Measurements from ENCODE around the gene SLC35F1.

SLC35F1 gene

DNA sequence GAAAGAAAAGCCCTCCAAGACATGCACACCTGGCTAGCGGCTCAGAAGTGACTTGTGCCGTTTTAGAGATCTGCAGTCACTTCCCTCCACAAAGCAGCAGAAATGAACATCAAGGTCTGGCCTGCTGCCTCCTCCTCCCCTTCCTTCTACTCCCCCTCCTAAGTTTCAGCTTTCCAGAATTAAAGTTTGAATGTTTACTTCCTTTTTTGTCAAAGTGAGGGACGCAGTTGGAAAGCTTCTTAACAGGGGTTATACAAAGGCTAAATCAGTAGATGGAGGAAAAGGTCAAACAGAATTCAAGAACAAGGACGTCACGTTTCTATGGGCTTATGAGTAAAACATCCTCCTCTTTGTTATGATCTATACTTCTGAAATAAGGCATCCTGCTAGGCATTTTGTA is 227.7 kb downstream of the SLC35F1 start:
- ChIA-PET CTCF (no interaction called here), POLR2A (no interaction called here)
- TF ChIP-seq ELF4 (IDR thresholded peaks at IDR 0.05) (no peak), ARNT (IDR thresholded peaks at IDR 0.05) (no peak), LEF1 (IDR thresholded peaks at IDR 0.05; ENCODE audit: borderline replicate concordance) (no peak), NFRKB (IDR thresholded peaks at IDR 0.05) (no peak), BHLHE40 (IDR thresholded peaks at IDR 0.05; ENCODE audit: borderline replicate concordance) (no peak), SP1 (IDR thresholded peaks at IDR 0.05) (no peak), L3MBTL2 (conservative IDR thresholded peaks at IDR 0.05) (no peak), FOXK2 (IDR thresholded peaks at IDR 0.05) (no peak), TARDBP (IDR thresholded peaks at IDR 0.05) (no peak)
- TF ChIP-seq, protein P1, sequence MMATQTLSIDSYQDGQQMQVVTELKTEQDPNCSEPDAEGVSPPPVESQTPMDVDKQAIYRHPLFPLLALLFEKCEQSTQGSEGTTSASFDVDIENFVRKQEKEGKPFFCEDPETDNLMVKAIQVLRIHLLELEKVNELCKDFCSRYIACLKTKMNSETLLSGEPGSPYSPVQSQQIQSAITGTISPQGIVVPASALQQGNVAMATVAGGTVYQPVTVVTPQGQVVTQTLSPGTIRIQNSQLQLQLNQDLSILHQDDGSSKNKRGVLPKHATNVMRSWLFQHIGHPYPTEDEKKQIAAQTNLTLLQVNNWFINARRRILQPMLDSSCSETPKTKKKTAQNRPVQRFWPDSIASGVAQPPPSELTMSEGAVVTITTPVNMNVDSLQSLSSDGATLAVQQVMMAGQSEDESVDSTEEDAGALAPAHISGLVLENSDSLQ (IDR thresholded peaks at IDR 0.05), result no peak
- DNase-seq (ENCODE audit: extremely low spot score), result no peak

DNA sequence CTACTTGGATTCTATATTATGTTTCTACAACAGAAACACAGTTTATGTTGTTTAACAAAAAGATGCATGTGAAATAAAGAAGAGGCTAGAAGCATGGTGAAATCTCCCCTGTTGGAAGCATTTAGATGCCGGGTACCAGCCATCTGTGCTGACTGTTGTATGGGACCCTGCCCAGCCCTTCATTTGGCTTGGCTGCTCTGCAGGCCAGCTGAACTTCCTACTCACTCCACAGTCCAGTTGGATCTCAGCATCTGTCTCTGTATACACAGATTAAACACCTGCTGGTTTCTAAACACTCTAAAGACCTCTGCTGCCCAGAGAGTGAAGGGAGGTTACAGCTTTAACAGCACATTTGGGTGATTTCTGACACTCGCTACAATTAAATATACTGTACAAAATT is 228.3 kb downstream of the SLC35F1 start:
- no peak for TF ChIP-seq L3MBTL2 (conservative IDR thresholded peaks at IDR 0.05)
- TF ChIP-seq FOXA1 (IDR thresholded peaks at IDR 0.05), result no peak
- TF ChIP-seq, protein P1 (IDR thresholded peaks at IDR 0.05), result no peak
- TF ChIP-seq ZNF384 (IDR thresholded peaks at IDR 0.05), result no peak
- no peak for TF ChIP-seq ARNT (IDR thresholded peaks at IDR 0.05)
- TF ChIP-seq BHLHE40 (IDR thresholded peaks at IDR 0.05; ENCODE audit: borderline replicate concordance), result no peak
- TF ChIP-seq FOXK2 (IDR thresholded peaks at IDR 0.05), result no peak
- TF ChIP-seq SUZ12 (IDR thresholded peaks at IDR 0.05), result no peak
- TF ChIP-seq HDGF (IDR thresholded peaks at IDR 0.05; ENCODE audit: borderline replicate concordance), result no peak
- TF ChIP-seq FOXM1 (IDR thresholded peaks at IDR 0.05; ENCODE audit: borderline replicate concordance), result no peak
- no peak for TF ChIP-seq LEF1 (IDR thresholded peaks at IDR 0.05; ENCODE audit: borderline replicate concordance)
- TF ChIP-seq ELF4 (IDR thresholded peaks at IDR 0.05), result no peak
- CTCF ChIA-PET, result no interaction called here
- POLR2A ChIA-PET, result no interaction called here
- no peak for DNase-seq (ENCODE audit: extremely low spot score)

DNA sequence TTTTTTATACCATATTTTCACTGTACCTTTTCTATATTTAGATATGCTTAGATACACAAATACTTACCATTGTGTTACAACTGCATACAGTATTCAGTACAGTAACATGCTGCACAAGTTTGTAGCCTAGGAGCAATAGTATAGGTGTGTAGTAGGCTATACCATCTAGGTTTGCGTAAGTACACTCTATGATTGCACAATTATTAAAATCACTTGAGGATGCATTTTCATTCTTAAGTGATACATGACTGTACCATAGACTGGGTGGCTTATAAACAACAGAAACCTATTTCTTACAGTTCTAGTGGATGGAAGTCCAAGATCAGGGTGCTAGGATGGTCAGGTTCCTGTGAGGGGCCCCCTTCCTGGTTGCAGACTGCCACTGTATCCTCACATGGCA is 234.1 kb downstream of the SLC35F1 start:
- TF ChIP-seq BHLHE40 (IDR thresholded peaks at IDR 0.05; ENCODE audit: borderline replicate concordance) (no peak), CTBP1 (IDR thresholded peaks at IDR 0.05; ENCODE audit: borderline replicate concordance) (no peak), TARDBP (IDR thresholded peaks at IDR 0.05) (no peak), L3MBTL2 (conservative IDR thresholded peaks at IDR 0.05) (no peak), LEF1 (IDR thresholded peaks at IDR 0.05; ENCODE audit: borderline replicate concordance) (no peak), NFRKB (IDR thresholded peaks at IDR 0.05) (no peak), ARNT (IDR thresholded peaks at IDR 0.05) (no peak), FOXM1 (IDR thresholded peaks at IDR 0.05; ENCODE audit: borderline replicate concordance) (no peak), SP1 (IDR thresholded peaks at IDR 0.05) (no peak), FOXA1 (IDR thresholded peaks at IDR 0.05) (no peak), ELF4 (IDR thresholded peaks at IDR 0.05) (no peak), ZNF384 (IDR thresholded peaks at IDR 0.05) (no peak), SUZ12 (IDR thresholded peaks at IDR 0.05) (no peak), FOXK2 (IDR thresholded peaks at IDR 0.05) (no peak)
- TF ChIP-seq, protein P1 (IDR thresholded peaks at IDR 0.05), result no peak
- ChIA-PET POLR2A (no interaction called here), CTCF (no interaction called here)
- DNase-seq (ENCODE audit: extremely low spot score), result no peak

DNA sequence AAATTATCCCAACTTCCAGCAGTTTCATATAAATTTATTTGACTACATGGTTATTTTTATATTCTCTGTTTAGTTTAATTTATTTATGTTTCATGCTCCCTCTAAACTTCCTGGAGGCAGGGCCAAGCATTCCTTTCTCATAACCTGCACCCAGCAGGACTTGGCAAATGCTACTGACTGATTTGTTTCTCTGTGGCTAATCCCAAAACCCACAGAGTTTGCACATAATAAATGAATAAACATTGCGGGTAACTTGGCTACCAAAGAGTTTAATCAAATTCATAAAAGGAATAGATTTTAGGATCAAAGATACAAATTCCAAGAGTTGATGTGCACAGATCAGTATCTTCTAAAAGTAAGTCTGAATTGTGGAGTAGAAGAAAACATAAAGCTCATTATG is 239.5 kb downstream of the SLC35F1 start:
- ChIA-PET POLR2A (no interaction called here), CTCF (no interaction called here)
- TF ChIP-seq FOXM1 (IDR thresholded peaks at IDR 0.05; ENCODE audit: borderline replicate concordance), result no peak
- no peak for TF ChIP-seq LEF1 (IDR thresholded peaks at IDR 0.05; ENCODE audit: borderline replicate concordance)
- no peak for TF ChIP-seq TARDBP (IDR thresholded peaks at IDR 0.05)
- no peak for TF ChIP-seq ARNT (IDR thresholded peaks at IDR 0.05)
- no peak for TF ChIP-seq BHLHE40 (IDR thresholded peaks at IDR 0.05; ENCODE audit: borderline replicate concordance)
- TF ChIP-seq SP1 (IDR thresholded peaks at IDR 0.05), result no peak
- TF ChIP-seq, protein P1 (IDR thresholded peaks at IDR 0.05), result no peak
- TF ChIP-seq HDGF (IDR thresholded peaks at IDR 0.05; ENCODE audit: borderline replicate concordance), result no peak
- TF ChIP-seq L3MBTL2 (conservative IDR thresholded peaks at IDR 0.05), result no peak
- no peak for TF ChIP-seq SUZ12 (IDR thresholded peaks at IDR 0.05)
- no peak for DNase-seq (ENCODE audit: extremely low spot score)

DNA sequence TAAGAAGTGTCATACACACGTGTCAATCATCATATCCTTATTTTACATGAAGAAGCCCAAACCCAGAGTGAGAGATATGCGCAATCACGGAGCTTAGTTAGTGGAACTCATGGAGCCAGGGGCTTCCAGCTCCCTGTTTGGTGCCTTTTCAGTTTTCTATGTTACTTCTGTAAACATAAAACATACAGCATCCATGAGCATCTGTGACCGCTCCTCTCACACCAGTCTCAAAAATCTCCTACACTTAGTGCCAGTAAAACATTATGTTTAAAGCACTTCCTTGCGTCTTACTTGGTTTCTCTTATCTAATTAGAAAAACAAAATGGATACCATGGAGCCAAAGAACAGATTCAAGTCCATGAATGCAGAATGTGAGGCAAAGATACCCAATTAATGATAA is 240.4 kb downstream of the SLC35F1 start:
- ChIA-PET CTCF (no interaction called here), POLR2A (no interaction called here)
- no peak for TF ChIP-seq SUZ12 (IDR thresholded peaks at IDR 0.05)
- TF ChIP-seq HDGF (IDR thresholded peaks at IDR 0.05; ENCODE audit: borderline replicate concordance), result no peak
- TF ChIP-seq ZNF384 (IDR thresholded peaks at IDR 0.05), result no peak
- DNase-seq (ENCODE audit: extremely low spot score), result no peak

DNA sequence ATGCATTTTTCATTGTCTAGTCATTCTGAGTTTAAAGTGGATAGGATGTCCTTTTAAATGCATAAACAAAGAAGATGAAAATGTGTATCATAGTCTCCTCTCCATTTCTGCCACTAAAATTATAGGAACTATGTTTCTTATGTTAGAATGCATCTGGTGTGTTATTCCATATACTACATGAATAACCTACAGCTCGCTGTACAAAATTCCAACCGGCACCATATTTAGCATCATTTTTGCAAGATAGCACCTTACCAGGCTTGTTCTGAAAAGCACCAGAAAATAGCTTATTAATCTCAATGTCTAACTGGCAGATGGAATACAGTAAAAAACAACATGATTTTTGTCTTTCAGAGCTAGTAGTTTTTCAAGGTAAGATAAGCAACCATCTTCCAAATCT is 241.5 kb downstream of the SLC35F1 start:
- TF ChIP-seq SP1 (IDR thresholded peaks at IDR 0.05) (no peak), NFRKB (IDR thresholded peaks at IDR 0.05) (no peak), BHLHE40 (IDR thresholded peaks at IDR 0.05; ENCODE audit: borderline replicate concordance) (no peak), HDGF (IDR thresholded peaks at IDR 0.05; ENCODE audit: borderline replicate concordance) (no peak), LEF1 (IDR thresholded peaks at IDR 0.05; ENCODE audit: borderline replicate concordance) (no peak), ARNT (IDR thresholded peaks at IDR 0.05) (no peak), L3MBTL2 (conservative IDR thresholded peaks at IDR 0.05) (no peak), ELF4 (IDR thresholded peaks at IDR 0.05) (no peak), FOXM1 (IDR thresholded peaks at IDR 0.05; ENCODE audit: borderline replicate concordance) (no peak), TARDBP (IDR thresholded peaks at IDR 0.05) (no peak)
- TF ChIP-seq, protein P1 (IDR thresholded peaks at IDR 0.05), result no peak
- DNase-seq (ENCODE audit: extremely low spot score), result no peak
- ChIA-PET POLR2A (no interaction called here), CTCF (no interaction called here)
